Renal pelvis (tissue), 4 donors: ENCODE measurements around the gene NTN1. TPM values are rescaled to one million over a fixed set of nuclear protein-coding genes. Genes with fewer than 3 reads are reported as not detected.

Source experiments
- DNase-seq: peaks from one replicate; pipeline ENCODE4 v3.0.0-alpha.2; 2013
- polyA plus RNA-seq, 3 donors: library from polyadenylated mRNA; unstranded; fragments of 120-200 nt; gene quantifications; one replicate each; pipeline ENCODE4 v1.2.1, GENCODE V29; 2013; ENCODE audit not compliant: insufficient read length in 3 of 3

NTN1 gene
- polyA plus RNA-seq, 3 donors: 0.90 to 5.1 (median 3.4) TPM

DNA sequence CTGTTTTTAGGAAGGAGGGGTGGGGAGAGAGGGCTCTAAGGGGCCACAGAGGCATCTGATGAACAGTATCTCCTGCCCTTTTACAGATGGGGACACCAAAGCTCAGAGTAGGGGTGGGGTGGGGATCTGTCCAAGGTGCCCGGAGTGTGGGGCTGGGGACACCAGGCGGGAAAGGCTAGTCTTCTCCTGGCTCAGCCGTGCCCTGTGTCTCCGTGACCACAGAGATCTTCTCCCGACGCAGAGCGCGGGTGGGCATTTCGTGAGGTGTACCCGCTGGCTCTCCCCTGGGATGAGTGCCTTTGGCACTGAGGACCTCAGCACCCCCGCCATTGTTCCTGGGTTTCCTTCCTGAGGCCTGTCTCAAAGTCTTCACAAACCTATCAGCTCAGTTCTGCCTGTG, 209.6 kb downstream of the NTN1 start:
- DNase-seq: no peak

GRCh38 chr17:9231449-9232154, 210.3 kb downstream of the NTN1 start:
- DNase-seq: no peak

DNA sequence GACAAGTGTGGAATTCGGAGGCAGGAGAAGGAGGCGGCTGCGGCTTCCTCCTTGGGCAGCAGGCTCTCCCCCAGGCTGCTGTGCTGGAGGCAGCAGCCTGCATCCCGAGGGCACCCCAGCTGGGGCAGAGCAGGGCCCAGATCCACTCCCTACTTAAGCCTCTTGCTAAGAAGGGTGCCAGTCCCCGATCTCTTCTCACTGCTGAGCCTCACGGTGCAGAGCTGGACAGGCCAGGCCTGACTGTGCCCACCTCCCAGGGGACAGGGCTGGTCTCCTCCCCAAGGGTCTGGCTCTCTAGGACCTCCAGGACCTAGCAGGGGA, 210.8 kb downstream of the NTN1 start:
- no peak for DNase-seq

DNA sequence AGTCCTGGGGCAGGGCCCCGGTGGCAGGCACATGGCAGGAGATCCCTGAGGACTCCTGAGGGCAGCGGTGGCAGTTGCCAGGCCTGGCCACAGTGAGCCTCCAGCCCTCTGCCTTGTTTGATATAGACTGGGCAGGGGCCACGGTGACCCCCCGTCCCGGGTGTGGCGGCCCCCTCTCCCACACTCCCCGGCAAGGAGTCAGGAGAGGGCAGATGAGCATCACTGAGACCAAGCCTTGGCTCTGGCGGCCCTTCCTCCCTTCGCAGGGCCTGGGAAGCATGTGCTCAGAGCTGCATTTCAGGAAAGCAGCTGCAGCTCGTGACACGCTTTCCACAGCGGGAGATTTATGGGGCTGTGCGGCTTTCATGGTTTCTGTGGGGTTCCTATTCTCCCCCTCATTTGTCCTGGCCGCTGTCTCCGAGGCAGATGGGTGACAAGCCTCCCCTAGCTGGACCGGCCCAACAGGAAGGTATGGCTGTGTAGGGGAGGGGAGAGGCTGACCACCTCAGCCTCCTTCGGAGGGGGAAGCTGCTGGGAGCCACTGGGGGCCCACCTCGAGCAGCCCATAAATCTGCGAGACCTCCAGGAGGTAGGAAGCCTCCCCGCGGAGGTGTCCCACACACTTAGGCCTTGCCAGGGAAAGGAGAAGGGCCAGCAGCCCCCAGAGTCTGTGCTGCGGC, 211.4 kb downstream of the NTN1 start:
- DNase-seq: peak; percentile 84

GRCh38 chr17:9233271-9233599, 211.9 kb downstream of the NTN1 start:
- no peak for DNase-seq

GRCh38 chr17:9233761-9234160, 212.5 kb downstream of the NTN1 start:
- no peak for DNase-seq

GRCh38 chr17:9234389-9234945, 213.2 kb downstream of the NTN1 start:
- no peak for DNase-seq

GRCh38 chr17:9235346-9235745, 214.0 kb downstream of the NTN1 start:
- no peak for DNase-seq

GRCh38 chr17:9236286-9237052, 215.2 kb downstream of the NTN1 start:
- no peak for DNase-seq

- DNase-seq: no peak
These were observed 215.7 kb downstream of the NTN1 start for GRCh38 chr17:9237053-9237410.

DNA sequence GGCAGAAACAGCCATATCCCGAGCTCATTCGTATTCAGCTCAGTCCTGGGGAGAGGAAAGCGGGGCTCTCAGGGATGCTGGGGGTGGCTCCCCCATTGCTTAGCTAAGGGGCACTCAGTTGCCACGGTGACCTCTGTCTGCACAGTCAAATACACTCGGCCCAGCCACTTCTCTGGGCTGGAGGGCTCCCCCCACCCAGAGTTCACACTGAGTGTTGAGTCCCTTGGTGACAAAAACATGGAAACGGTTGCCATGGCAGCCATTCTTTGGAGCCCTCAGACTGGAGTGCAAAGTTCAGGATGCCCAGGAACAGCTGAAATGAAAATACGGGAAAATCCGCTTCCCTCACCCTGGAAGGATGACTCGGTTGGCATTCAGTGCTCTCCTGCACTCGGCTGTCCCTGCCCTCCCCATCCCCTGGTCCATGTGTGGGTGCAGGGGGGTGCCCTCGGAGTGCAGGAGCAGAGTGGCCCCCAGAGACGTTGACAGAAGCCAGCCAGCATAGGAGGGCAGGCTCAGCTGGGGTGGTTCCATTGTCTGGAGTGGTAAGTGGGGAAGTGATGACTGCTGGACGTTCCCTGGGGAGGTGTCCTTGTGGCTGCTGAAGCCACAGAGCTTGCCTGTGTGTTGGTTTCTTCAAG, 216.5 kb downstream of the NTN1 start:
- no peak for DNase-seq

DNA sequence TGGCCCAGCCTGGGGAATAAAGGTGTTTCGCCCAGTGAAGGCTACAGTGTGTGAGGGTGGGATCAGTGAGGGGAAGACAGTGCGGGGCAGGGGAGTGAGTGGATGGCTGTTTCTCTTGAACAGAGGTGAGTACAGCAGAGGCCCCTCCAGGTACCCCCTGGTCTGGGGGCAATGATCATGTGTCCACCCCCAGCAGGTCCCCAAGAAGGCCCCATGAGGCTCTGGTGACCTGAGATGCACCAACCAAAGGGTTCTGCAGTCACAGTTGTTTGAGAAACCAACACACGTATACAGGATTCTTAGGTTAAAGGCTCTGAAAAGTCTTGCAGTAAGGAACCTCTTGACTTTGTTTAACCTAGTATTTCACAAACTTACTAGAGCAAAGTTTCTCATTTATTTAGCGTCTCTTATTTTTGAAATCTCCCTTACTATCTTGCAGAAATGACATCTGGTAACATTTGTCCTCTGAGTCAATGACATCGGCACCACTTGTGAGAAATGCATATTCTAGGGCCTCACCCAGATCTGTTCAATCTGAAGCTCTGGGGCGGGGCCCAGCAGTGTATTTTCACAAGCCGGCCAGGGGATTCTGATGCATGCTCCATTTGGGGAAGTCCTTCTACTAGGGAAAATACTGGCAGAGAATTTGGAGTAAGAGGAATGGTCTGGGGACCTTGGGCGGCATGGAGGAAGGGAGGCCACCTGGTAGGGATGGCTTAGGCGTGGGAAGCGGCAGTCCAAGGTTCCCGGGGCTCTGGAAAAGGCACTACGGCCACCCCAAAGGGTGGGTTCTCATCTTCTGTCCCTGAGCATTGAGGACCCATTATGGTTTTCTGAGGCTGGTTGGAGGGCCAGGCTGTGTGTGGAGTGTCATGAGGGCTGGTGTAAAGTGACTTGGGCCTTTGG, 217.3 kb downstream of the NTN1 start:
- no peak for DNase-seq

DNA sequence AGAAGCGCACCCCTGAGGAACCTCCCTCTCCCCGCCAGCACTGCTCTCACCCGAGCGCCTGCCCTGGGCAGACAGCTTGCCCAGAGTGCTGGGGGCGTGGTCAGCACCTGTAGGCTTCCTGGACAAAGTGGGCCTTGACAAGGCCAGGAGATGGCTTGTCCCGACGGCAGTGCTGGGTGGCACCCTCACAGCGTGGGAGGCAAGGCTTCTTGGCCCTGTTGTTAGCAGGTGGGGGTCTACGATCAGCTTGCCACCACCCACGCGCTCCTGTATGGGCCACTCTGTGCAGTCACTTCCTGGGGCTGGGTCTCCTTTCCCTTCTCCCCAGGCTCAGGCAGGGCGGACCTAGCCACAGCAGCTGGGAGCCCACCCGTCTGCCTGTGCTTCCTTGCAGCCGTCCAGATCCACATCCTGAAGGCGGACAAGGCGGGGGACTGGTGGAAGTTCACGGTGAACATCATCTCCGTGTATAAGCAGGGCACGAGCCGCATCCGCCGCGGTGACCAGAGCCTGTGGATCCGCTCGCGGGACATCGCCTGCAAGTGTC, 218.0 kb downstream of the NTN1 start:
- DNase-seq: no peak

GRCh38 chr17:9239793-9240658, 218.7 kb downstream of the NTN1 start:
- no peak for DNase-seq

- peak; percentile 87 for DNase-seq
These were observed 219.5 kb downstream of the NTN1 start for GRCh38 chr17:9240659-9241370.

- DNase-seq: no peak
These were observed 220.0 kb downstream of the NTN1 start for GRCh38 chr17:9241371-9241712.

DNA sequence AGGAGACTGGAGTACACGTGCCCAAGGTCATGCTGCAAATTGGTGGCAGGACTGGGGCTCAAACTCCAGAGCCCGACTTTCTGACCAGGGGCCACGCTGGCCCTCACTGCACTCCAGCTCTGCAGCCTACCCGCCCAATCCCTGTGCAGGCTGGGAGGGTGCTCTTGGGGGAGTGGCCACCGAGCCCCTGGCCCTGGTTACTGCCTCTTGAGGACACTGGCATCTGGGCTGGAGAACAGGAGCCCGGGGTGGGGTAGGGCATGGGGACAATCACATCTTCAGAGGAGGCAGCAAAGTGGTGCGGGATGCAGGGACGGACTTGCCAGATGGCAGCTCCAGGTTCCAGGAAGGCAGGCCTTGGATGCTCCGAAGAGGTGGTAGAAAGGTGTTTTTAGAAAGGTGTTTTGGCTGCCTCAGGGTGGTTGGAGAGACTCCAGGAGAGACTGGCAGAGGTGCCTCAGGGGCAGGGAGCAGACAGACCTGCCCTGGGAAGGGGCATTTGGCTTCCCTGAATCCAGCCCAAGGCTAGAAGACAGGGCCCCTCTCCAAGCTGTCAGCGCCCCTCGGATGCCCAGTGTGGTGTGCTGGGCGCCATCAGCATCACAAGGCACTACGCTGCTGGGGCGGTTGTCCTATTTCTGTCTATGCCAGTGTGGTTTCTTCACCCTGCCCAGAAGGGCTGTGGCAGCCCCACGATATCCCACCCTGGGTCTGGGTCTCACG, 220.6 kb downstream of the NTN1 start:
- DNase-seq: no peak

DNA sequence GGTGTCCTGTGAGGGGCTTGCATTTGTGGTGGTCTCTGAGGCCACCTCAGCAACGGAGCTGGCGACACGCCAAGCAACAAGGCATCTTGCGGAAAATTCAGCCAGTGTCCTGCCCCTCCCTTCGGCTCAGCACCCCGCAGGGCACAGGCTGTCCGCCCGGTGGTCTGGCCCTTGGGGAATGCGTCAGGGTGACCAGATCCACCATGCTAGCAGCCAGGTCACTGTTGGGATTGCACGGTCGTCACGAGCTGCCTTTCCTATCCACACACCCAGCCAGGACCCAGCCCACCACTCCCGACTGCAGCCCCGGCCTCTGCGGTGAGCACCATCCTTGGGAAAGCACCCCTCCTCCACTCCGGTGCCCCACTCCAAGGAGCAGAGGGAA, 221.2 kb downstream of the NTN1 start:
- DNase-seq: no peak

- no peak for DNase-seq
These were observed 221.7 kb downstream of the NTN1 start for GRCh38 chr17:9242983-9243382.
